Aorta (tissue), 5 donors: Measurements from ENCODE around the gene SPARC. TPM values are rescaled to one million over a fixed set of nuclear protein-coding genes. Genes with fewer than 3 reads are reported as not detected.

Experiments used
- ATAC-seq: fragments of 200-7000 bp; cut with Tn5 transposase; one replicate; pipeline ENCODE4 v1.9.1; 2022; ENCODE audit warnings: moderate library complexity; ENCODE audit not compliant: low FRiP score
- DNase-seq, 2 donors: peaks; one replicate each; pipeline ENCODE4 v3.0.0-alpha.2; 2020
- H3K27ac ChIP-seq, 2 donors: one replicate each; pipeline ENCODE4 v1.5.1; 2013; ENCODE audit warnings: low read length in 2 of 2, mild to moderate bottlenecking in 2 of 2, moderate library complexity in 2 of 2, control low read depth in 1 of 2, inconsistent platforms in 1 of 2, low read depth in 1 of 2
- H3K27me3 ChIP-seq, 2 donors: one replicate each; pipeline ENCODE4 v1.6.1; 2013; ENCODE audit warnings: control low read depth in 1 of 2, low read length in 1 of 2, mild to moderate bottlenecking in 1 of 2, moderate library complexity in 1 of 2; ENCODE audit not compliant: insufficient read depth in 2 of 2, control insufficient read depth in 1 of 2
- H3K36me3 ChIP-seq, 2 donors: one replicate each; pipeline ENCODE4 v1.6.1; 2013; ENCODE audit warnings: control low read depth in 1 of 2, low read length in 1 of 2, mild to moderate bottlenecking in 1 of 2; ENCODE audit not compliant: insufficient read depth in 2 of 2, control insufficient read depth in 1 of 2
- H3K4me1 ChIP-seq, 2 donors: one replicate each; pipeline ENCODE4 v1.6.1; 2013; ENCODE audit warnings: low read length in 2 of 2, control low read depth in 1 of 2, mild to moderate bottlenecking in 1 of 2, moderate library complexity in 1 of 2; ENCODE audit not compliant: insufficient read depth in 2 of 2, control insufficient read depth in 1 of 2
- H3K4me3 ChIP-seq, 2 donors: one replicate each; pipeline ENCODE4 v1.5.1; 2013; ENCODE audit warnings: low read length in 2 of 2, control low read depth in 1 of 2, mild to moderate bottlenecking in 1 of 2
- H3K9me3 ChIP-seq: one replicate; pipeline ENCODE4 v1.6.1; 2013; ENCODE audit warnings: mild to moderate bottlenecking, low read length; ENCODE audit not compliant: control insufficient read depth
- WGBS, 2 donors: extraction: QIAGEN DNeasy Blood & Tissue Kit; methylation state at CpG; one replicate each; pipeline ENCODE4 v1.1.7; 2013; 5-methylcytosine and 5-hydroxymethylcytosine counted together
- intact Hi-C, 2 donors: fragments of 100-400 bp; cut with DNase I; formaldehyde crosslinking; loops; one replicate each; pipeline versions ENCODE4 v1.14.2 to v1.15.0; 2022
- polyA plus RNA-seq, 2 donors: library from polyadenylated mRNA; stranded (reverse); fragments of 200-250 nt; gene quantifications; one replicate each; pipeline ENCODE4 v1.2.3, GENCODE V29; 2013
- total RNA-seq, 2 donors: library from RNA; stranded (reverse); fragmentation: NEBNext Ultra II Directional; extraction: Animal tissue kit (Norgen Biotek cat#: 25700); gene quantifications; one replicate each; pipeline ENCODE4 v1.2.1, GENCODE V29; 2021
- donor health status: healthy with polysubstance abuse.
- donor health status: Bipolar disorder and iron deficiency.
- donor health status: DM: no; HTN: no; CAD: no.
- donor health status: DM: no; HTN: no; CAD: no.
- donor health status: DM: yes; HTN: yes; CAD: no.

SPARC gene
- total and polyA plus RNA-seq, 4 donors = 1,151 to 2,608 (median 1,974) TPM

- Histone ChIP-seq H3K27me3 (no peaks in the 10 kb centered on the region), H3K27ac (no peak overlapping the region), H3K4me3 (no peak overlapping the region), H3K9me3 (no peaks in the 10 kb centered on the region), H3K4me1 (no peaks in the 10 kb centered on the region), H3K36me3 (no peaks in the 10 kb centered on the region)
- no peak for ATAC-seq
- DNase-seq = no peak
- intact Hi-C loops = loop anchor here in 1 of 2 donors (10.0 kb wide), 1 partner anchor 134 kb away; no protein-coding TSS in a partner anchor
- WGBS, 2 donors = 63 to 78% methylated on average over 7 of the region's 7 CpGs
These were observed 37.7 kb downstream of the SPARC start for GRCh38 chr5:151648988-151649387.

GRCh38 chr5:151648089-151648488, 38.6 kb downstream of the SPARC start:
- WGBS, 2 donors = 94 to 98% methylated on average over 2 of the region's 2 CpGs
- H3K9me3 ChIP-seq = no peaks in the 10 kb centered on the region
- no peak for DNase-seq
- no peaks in the 10 kb centered on the region for H3K36me3 ChIP-seq
- H3K27me3 ChIP-seq = no peaks in the 10 kb centered on the region
- no peaks in the 10 kb centered on the region for H3K4me1 ChIP-seq
- no peak for ATAC-seq
- intact Hi-C loops = loop anchor here in 1 of 2 donors (10.0 kb wide), 1 partner anchor 133 kb away; no protein-coding TSS in a partner anchor
- no peak overlapping the region for H3K27ac ChIP-seq
- H3K4me3 ChIP-seq = no peak overlapping the region

GRCh38 chr5:151647320-151647861, 39.3 kb downstream of the SPARC start:
- H3K27ac ChIP-seq = no peak overlapping the region
- ATAC-seq = no peak
- no peaks in the 10 kb centered on the region for H3K27me3 ChIP-seq
- intact Hi-C loops = loop anchor here in 1 of 2 donors (10.0 kb wide), 1 partner anchor 133 kb away; no protein-coding TSS in a partner anchor
- 92 to 95% methylated on average over 5 of the region's 5 CpGs for WGBS, 2 donors
- no peak for DNase-seq
- H3K9me3 ChIP-seq = no peaks in the 10 kb centered on the region
- H3K4me1 ChIP-seq = no peaks in the 10 kb centered on the region
- H3K36me3 ChIP-seq = no peaks in the 10 kb centered on the region
- H3K4me3 ChIP-seq = no peak overlapping the region

GRCh38 chr5:151646334-151646733, 40.4 kb downstream of the SPARC start:
- intact Hi-C loops = loop anchor here in 1 of 2 donors (10.0 kb wide), 1 partner anchor 132 kb away; no protein-coding TSS in a partner anchor
- no peak for ATAC-seq
- WGBS, 2 donors = 88 to 90% methylated on average over 5 of the region's 5 CpGs

GRCh38 chr5:151643388-151643787, 43.3 kb downstream of the SPARC start:
- no peak overlapping the region for H3K4me3 ChIP-seq
- no peak overlapping the region for H3K27ac ChIP-seq
- WGBS, 2 donors = 91 to 95% methylated on average over 6 of the region's 6 CpGs
- peaks cover 1% of the 10 kb centered on the region for H3K9me3 ChIP-seq
- intact Hi-C loops = loop anchor here in 1 of 2 donors (10.0 kb wide), 1 partner anchor 129 kb away; no protein-coding TSS in a partner anchor
- DNase-seq = no peak
- H3K4me1 ChIP-seq = no peaks in the 10 kb centered on the region
- no peaks in the 10 kb centered on the region for H3K36me3 ChIP-seq
- no peaks in the 10 kb centered on the region for H3K27me3 ChIP-seq
- no peak for ATAC-seq

More at GRCh38 chr5:151646334-151646733, 40.4 kb downstream of the SPARC start:
- no peak for DNase-seq
- no peaks in the 10 kb centered on the region for H3K9me3 ChIP-seq
- no peaks in the 10 kb centered on the region for H3K36me3 ChIP-seq
- H3K27ac ChIP-seq = no peak overlapping the region
- no peaks in the 10 kb centered on the region for H3K4me1 ChIP-seq
- no peak overlapping the region for H3K4me3 ChIP-seq
- H3K27me3 ChIP-seq = no peaks in the 10 kb centered on the region

GRCh38 chr5:151642472-151643140, 44.1 kb downstream of the SPARC start:
- DNase-seq (no peak), ATAC-seq (no peak)
- H3K9me3 ChIP-seq = peaks cover 1% of the 10 kb centered on the region
- H3K27ac ChIP-seq = no peak overlapping the region
- 50 to 54% methylated on average over 3 of the region's 3 CpGs for WGBS, 2 donors
- no peak overlapping the region for H3K4me3 ChIP-seq
- no peaks in the 10 kb centered on the region for H3K4me1 ChIP-seq
- no peaks in the 10 kb centered on the region for H3K36me3 ChIP-seq
- intact Hi-C loops = loop anchor here in 1 of 2 donors (10.0 kb wide), 1 partner anchor 128 kb away; no protein-coding TSS in a partner anchor
- no peaks in the 10 kb centered on the region for H3K27me3 ChIP-seq

GRCh38 chr5:151638619-151639018, 48.1 kb downstream of the SPARC start:
- 81 to 94% methylated on average over 4 of the region's 4 CpGs for WGBS, 2 donors

GRCh38 chr5:151637676-151638075, 49.0 kb downstream of the SPARC start:
- ATAC-seq (no peak), DNase-seq (no peak)
- H3K36me3 ChIP-seq = no peaks in the 10 kb centered on the region
- H3K4me1 ChIP-seq = no peaks in the 10 kb centered on the region
- H3K4me3 ChIP-seq = no peak overlapping the region
- intact Hi-C loops = no loop called here
- H3K27ac ChIP-seq = no peak overlapping the region
- 58 to 73% methylated on average over 5 of the region's 5 CpGs for WGBS, 2 donors
- no peaks in the 10 kb centered on the region for H3K27me3 ChIP-seq
- peaks cover 1% of the 10 kb centered on the region for H3K9me3 ChIP-seq

More at GRCh38 chr5:151638619-151639018, 48.1 kb downstream of the SPARC start:
- H3K36me3 ChIP-seq = no peaks in the 10 kb centered on the region
- H3K27me3 ChIP-seq = no peaks in the 10 kb centered on the region
- DNase-seq (no peak), ATAC-seq (no peak)
- peaks cover 1% of the 10 kb centered on the region for H3K9me3 ChIP-seq
- H3K4me3 ChIP-seq = no peak overlapping the region
- no peak overlapping the region for H3K27ac ChIP-seq
- H3K4me1 ChIP-seq = no peaks in the 10 kb centered on the region
- intact Hi-C loops = no loop called here

- H3K9me3 ChIP-seq = no peaks in the 10 kb centered on the region
- intact Hi-C loops = no loop called here
- no peaks in the 10 kb centered on the region for H3K36me3 ChIP-seq
These were observed 52.8 kb downstream of the SPARC start for GRCh38 chr5:151633892-151634291.

More at GRCh38 chr5:151633892-151634291, 52.8 kb downstream of the SPARC start:
- ATAC-seq = no peak
- H3K27ac ChIP-seq = no peak overlapping the region
- 96 to 100% methylated on average over 1 of the region's 1 CpG for WGBS, 2 donors
- H3K4me3 ChIP-seq = no peak overlapping the region
- no peaks in the 10 kb centered on the region for H3K4me1 ChIP-seq
- no peaks in the 10 kb centered on the region for H3K27me3 ChIP-seq
- no peak for DNase-seq
